Sigmoid colon (tissue), 7 donors: ENCODE measurements around the gene CMC1. TPM values are rescaled to one million over a fixed set of nuclear protein-coding genes. Genes with fewer than 3 reads are reported as not detected.

ENCODE experiments used
- DNase-seq: peaks from one replicate; pipeline ENCODE4 v3.0.0-alpha.2; 2019
- H3K27ac ChIP-seq, 4 donors: fragments of 200-600 bp; sonication (generic); one replicate each; pipeline ENCODE4 v1.5.1; 2016 to 2019; ENCODE audit warnings: mild to moderate bottlenecking in 1 of 4
- H3K27me3 ChIP-seq, 3 donors: fragments of 200-600 bp; sonication (generic); one replicate each; pipeline ENCODE4 v1.5.1; 2019; ENCODE audit warnings: mild to moderate bottlenecking in 1 of 3
- H3K36me3 ChIP-seq, 4 donors: fragments of 200-600 bp; sonication (generic); one replicate each; pipeline ENCODE4 v1.5.1; 2016 to 2019
- H3K4me1 ChIP-seq, 4 donors: fragments of 200-600 bp; sonication (generic); one replicate each; pipeline ENCODE4 v1.5.1; 2017 to 2019
- H3K4me3 ChIP-seq, 4 donors: fragments of 200-600 bp; sonication (generic); one replicate each; pipeline ENCODE4 v1.5.1; 2017 to 2019; ENCODE audit warnings: mild to moderate bottlenecking in 2 of 4, moderate library complexity in 1 of 4
- H3K9me3 ChIP-seq, 4 donors: fragments of 200-600 bp in 3 of 4; sonication (generic) in 3 of 4; one replicate each; pipeline versions ENCODE4 v1.5.1 to v1.6.1; 2013 to 2019
- EP300 ChIP-seq, 4 donors: sonication (generic); formaldehyde crosslinking; IDR thresholded peaks; one replicate each; pipeline ENCODE4 v1.6.1; 2017; ENCODE audit warnings: antibody characterized with exemption in 4 of 4
- POLR2A ChIP-seq, 2 donors: fragments of 450-650 bp; IDR thresholded peaks; one replicate each; pipeline ENCODE4 v1.6.1; 2016; ENCODE audit warnings: antibody characterized with exemption in 2 of 2, mild to moderate bottlenecking in 2 of 2, moderate library complexity in 2 of 2
- POLR2AphosphoS5 ChIP-seq, 4 donors: sonication (generic); formaldehyde crosslinking; IDR thresholded peaks; one replicate each; pipeline ENCODE4 v1.6.1; 2017; ENCODE audit warnings: antibody characterized with exemption in 4 of 4
- WGBS, 2 donors: extraction: QIAGEN DNeasy Blood & Tissue Kit; methylation state at CpG; one replicate each; pipeline ENCODE4 v1.1.7; 2013; 5-methylcytosine and 5-hydroxymethylcytosine counted together
- intact Hi-C: fragments of 100-400 bp; cut with DNase I; formaldehyde crosslinking; loops from one replicate; pipeline ENCODE4 v1.15.1; 2023
- polyA plus RNA-seq, 3 donors: library from polyadenylated mRNA; stranded (reverse); fragments of 200-250 nt; gene quantifications; one replicate each; pipeline ENCODE4 v1.2.3, GENCODE V29; 2013
- total RNA-seq, 4 donors: library from RNA; depleted of rRNA; stranded (reverse); fragments of >200 nt; gene quantifications; one replicate each; pipeline ENCODE4 v1.1.0, GENCODE V29; 2016
- TF ChIP-seq, protein P1 (sequence below), 4 experiments: fragments of 450-650 bp in 3 of 4; fragments of 200-600 bp in 1 of 4; IDR thresholded peaks; one replicate each; pipeline ENCODE4 v1.5.1; 2016 to 2019; ENCODE audit warnings: antibody characterized with exemption in 4 of 4, mild to moderate bottlenecking in 3 of 4, moderate library complexity in 2 of 4
- donor health status: healthy with polysubstance abuse.
- donor health status: Bipolar disorder and iron deficiency.
- donor health status: healthy.

CMC1 gene
- total and polyA plus RNA-seq, 7 donors, result 6.1 to 111 (median 16.9) TPM

DNA sequence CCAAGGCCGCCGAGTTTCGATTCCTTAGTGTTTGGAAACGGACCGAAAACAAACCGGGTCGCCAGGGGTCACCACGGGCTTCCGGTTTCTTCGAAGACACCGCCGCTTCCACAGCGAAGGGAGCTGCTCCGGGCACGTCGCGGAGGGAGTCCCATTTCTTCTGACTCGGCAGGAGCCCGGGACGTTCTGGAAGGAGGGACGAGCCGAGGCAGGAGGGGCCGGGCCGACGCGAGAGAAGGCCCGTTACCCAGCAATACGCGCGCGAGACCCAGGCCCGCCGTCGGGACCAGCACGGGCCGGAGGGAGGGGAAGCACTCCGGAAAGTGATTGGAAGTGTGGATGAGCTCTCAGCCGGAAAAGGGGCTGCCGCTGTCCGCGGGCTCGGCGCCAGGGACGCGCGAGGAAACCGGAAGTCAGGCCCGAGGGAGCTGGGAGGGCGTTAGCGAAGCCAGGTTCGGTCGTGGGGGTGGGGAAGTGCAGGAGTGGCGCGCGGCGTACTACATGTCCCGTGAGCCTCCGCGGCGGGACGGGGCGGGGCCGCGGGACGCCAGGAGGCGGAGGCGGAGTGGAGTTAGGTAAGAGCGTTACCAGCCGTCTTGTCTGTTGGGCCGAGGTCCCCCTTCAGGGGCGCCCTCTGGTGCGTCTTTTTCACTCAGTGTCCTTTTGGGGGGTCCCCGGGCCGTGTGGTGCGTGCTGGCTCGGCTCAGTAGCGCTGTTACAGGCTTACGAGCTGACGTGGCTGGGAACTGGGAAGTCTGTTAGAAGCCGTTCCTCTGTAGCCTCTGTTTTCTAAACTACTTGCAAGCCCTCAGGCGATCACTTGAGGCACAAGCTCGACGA lies 107.4 kb downstream of the CMC1 start, which contains the start of the genes AZI2 and ZCWPW2:
Gene AZI2, minus strand, starts transcription at position 196 of the 840 bp plus-strand sequence. CDS start 8,207 bp downstream, outside the sequence.
Gene ZCWPW2, plus strand, starts transcription at position 93 of the 840 bp plus-strand sequence. CDS start 64,348 bp downstream, outside the sequence.
- DNase-seq, result peak; percentile 98
- WGBS, 2 donors, result 0 to 1% methylated on average over 83 of the region's 83 CpGs
- peaks cover 0 to 6% (median 3%) of the 10 kb centered on the region in 4 donors for H3K9me3 ChIP-seq
- intact Hi-C loops, result loop anchor here (5.0 kb wide), 1 partner anchor 107 kb away; the partner anchor contains the start of gene CMC1
- H3K27ac ChIP-seq, result peak within 1 kb of the TSS; percentile 95 to 99 (median 98)
- TF ChIP-seq POLR2AphosphoS5 (IDR thresholded peaks at IDR 0.05) (peak; percentile 86 to 95 (median 88)), POLR2A (IDR thresholded peaks at IDR 0.05) (peak; percentile 63 to 78), EP300 (IDR thresholded peaks at IDR 0.05) (peak in 1 of 4 donors; percentile 24)
- TF ChIP-seq, protein P1, sequence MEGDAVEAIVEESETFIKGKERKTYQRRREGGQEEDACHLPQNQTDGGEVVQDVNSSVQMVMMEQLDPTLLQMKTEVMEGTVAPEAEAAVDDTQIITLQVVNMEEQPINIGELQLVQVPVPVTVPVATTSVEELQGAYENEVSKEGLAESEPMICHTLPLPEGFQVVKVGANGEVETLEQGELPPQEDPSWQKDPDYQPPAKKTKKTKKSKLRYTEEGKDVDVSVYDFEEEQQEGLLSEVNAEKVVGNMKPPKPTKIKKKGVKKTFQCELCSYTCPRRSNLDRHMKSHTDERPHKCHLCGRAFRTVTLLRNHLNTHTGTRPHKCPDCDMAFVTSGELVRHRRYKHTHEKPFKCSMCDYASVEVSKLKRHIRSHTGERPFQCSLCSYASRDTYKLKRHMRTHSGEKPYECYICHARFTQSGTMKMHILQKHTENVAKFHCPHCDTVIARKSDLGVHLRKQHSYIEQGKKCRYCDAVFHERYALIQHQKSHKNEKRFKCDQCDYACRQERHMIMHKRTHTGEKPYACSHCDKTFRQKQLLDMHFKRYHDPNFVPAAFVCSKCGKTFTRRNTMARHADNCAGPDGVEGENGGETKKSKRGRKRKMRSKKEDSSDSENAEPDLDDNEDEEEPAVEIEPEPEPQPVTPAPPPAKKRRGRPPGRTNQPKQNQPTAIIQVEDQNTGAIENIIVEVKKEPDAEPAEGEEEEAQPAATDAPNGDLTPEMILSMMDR (IDR thresholded peaks at IDR 0.05), result peak in 1 of 4 experiments; percentile 18
- H3K4me3 ChIP-seq, result peak within 1 kb of the TSS; percentile 60 to 88 (median 77)
- H3K27me3 ChIP-seq, result no peaks in the 10 kb centered on the region
- H3K4me1 ChIP-seq, result peaks cover 0 to 52% (median 25%) of the 10 kb centered on the region in 4 donors
- peaks cover 0 to 7% (median 0%) of the 10 kb centered on the region in 4 donors for H3K36me3 ChIP-seq

- no peaks in the 10 kb centered on the region for H3K27me3 ChIP-seq
- no peak for DNase-seq
- H3K36me3 ChIP-seq, result peaks cover 0 to 9% (median 0%) of the 10 kb centered on the region in 4 donors
- H3K27ac ChIP-seq, result peak overlapping the region; percentile 95 to 99 (median 98)
- 10 to 32% methylated on average over 13 of the region's 13 CpGs for WGBS, 2 donors
- H3K9me3 ChIP-seq, result peaks cover 0 to 6% (median 3%) of the 10 kb centered on the region in 4 donors
- TF ChIP-seq, protein P1 (IDR thresholded peaks at IDR 0.05), result no peak
- no peak for TF ChIP-seq EP300 (IDR thresholded peaks at IDR 0.05)
- TF ChIP-seq POLR2AphosphoS5 (IDR thresholded peaks at IDR 0.05), result no peak
- no peak for TF ChIP-seq POLR2A (IDR thresholded peaks at IDR 0.05)
- H3K4me1 ChIP-seq, result peaks cover 0 to 45% (median 25%) of the 10 kb centered on the region in 4 donors
- H3K4me3 ChIP-seq, result peak overlapping the region; percentile 60 to 88 (median 77)
- intact Hi-C loops, result loop anchor here (5.0 kb wide), 1 partner anchor 107 kb away; the partner anchor contains the start of gene CMC1
Measured at GRCh38 chr3:28349469-28350000, 108.1 kb downstream of the CMC1 start.

Other genes with a start within 250 kb of the CMC1 start
- 1 to 10 TPM; 1.2 to 6.4 (median 3.0) TPM for gene ZCWPW2, start 107.1 kb downstream of the CMC1 start, total RNA-seq
- under 1 TPM in 2 of 3 donors, not detected in 1; 0.25 to 0.92 TPM for gene ZCWPW2, start 107.1 kb downstream of the CMC1 start, polyA plus RNA-seq
- 10 to 100 TPM; 54.0 to 87.0 (median 63.7) TPM for gene AZI2, start 107.2 kb downstream of the CMC1 start, total RNA-seq
- gene AZI2, start 107.2 kb downstream of the CMC1 start, polyA plus RNA-seq, result 10 to 100 TPM; 25.0 to 51.1 (median 50.9) TPM